GM18517 (cell line): Measurements from ENCODE around the gene PLEKHA5.

Experiments used
- ATAC-seq: cut with Tn5 transposase; IDR thresholded peaks from one replicate; pipeline ENCODE4 v1.9.1; 2021; ENCODE audit warnings: mild to moderate bottlenecking, moderate library complexity; ENCODE audit not compliant: unreplicated experiment

Gene PLEKHA5

GRCh38 chr12:19129122-19129485 is 429 bp upstream of the PLEKHA5 start:
- ATAC-seq: no peak

- ATAC-seq: no peak
These were observed 891 bp downstream of the PLEKHA5 start for GRCh38 chr12:19130224-19131024.

DNA sequence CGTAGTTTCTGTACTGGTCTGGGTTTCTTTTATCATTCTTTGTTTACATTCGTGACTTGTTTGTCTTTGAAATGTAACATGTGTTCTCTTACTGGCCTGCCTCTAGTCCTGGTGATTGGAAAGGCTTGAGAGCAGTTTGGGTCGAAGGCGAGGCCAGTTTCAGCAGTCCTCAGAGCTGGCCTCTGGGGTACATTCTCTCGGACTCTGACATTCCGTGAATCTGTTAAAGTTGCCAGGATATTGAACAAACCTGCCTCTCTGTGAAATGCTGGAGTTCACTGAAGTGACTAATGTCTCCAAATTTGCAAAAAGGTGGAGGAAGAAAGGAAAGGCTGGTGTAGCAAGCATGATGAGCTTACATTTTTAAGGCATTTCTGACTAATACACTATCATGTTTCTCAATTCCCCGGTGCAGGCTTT is 1.5 kb downstream of the PLEKHA5 start:
- ATAC-seq: no peak

DNA sequence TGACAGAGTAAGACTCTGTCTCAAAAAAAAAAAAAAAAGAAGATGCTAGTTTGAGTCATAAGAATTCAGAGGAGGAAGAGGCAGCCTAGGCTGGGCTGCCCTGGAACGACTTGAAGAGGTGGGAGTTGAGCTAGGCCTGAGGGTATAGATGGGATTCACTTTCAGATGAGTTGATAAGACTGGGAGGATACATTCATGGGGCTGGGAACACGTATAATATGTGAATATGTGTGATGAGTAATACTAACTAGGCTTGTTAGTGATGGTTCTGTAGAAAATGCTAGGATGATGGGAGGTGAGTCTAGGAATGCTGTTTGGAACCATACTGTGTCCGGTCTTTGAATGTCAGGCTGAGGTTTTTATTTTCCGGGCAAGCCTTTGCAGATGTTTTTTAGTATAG is 9.0 kb downstream of the PLEKHA5 start:
- no peak for ATAC-seq

DNA sequence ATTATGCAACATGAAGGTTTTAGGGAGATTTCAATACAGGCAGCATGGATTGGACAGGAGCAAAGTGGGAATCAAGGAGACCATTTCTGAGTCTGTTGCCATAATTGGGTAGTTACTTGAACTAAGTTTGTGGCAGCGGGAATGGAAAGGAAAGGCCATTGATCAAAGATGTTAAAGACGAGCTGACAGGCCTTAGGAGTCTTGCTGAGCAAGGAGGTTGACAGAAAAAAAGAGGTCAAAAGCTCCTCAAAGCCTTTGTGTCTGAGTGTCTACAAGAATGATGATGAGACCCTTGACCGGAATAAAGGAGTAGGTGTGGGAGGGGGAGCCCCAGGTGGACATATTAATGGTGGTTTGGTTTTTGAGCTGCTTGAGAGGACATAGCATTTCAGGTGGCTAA is 9.4 kb downstream of the PLEKHA5 start:
- ATAC-seq: no peak

GRCh38 chr12:19139615-19140194 is 10.2 kb downstream of the PLEKHA5 start:
- ATAC-seq: no peak

GRCh38 chr12:19140381-19141236 is 11.1 kb downstream of the PLEKHA5 start:
- no peak for ATAC-seq

- ATAC-seq: no peak
These were observed 13.0 kb downstream of the PLEKHA5 start for GRCh38 chr12:19142499-19142898.

DNA sequence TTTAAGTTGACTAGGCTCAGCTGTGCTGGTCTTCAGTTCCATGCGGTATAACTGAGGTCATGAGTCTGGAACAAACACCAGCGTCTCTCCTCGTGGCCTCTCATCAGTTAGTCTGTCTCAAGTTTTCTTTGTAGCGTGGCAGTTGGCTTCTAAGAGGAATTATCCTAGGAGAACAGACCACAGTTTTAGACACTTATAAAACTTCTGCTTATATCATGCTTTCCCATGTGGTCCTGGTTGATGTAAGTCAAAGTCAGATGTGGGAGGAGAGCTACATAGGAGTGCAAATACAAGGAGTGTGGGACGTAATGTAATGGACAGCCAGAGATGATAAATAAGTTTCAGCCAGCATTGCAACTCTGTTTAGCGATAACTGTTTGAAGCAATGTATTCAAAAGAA is 14.8 kb downstream of the PLEKHA5 start:
- no peak for ATAC-seq

DNA sequence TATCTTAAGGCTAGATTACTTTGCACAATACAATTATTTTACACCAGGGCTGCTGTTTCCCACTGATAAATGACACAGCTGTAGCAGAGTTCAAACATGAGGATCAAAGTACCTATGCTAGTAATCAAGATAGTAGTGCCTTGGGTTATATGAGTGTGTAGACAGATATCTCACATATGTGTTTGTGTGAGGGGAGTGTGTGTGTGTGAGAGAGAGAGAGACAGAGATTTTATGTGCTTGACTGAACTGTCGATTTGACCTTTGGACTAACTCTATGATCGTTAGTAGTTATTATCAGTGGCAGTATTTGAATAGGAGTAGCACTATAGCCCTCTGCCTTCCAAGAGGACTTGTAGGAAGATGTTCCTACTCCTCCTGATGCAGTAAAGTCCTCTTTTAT is 15.5 kb downstream of the PLEKHA5 start:
- no peak for ATAC-seq

DNA sequence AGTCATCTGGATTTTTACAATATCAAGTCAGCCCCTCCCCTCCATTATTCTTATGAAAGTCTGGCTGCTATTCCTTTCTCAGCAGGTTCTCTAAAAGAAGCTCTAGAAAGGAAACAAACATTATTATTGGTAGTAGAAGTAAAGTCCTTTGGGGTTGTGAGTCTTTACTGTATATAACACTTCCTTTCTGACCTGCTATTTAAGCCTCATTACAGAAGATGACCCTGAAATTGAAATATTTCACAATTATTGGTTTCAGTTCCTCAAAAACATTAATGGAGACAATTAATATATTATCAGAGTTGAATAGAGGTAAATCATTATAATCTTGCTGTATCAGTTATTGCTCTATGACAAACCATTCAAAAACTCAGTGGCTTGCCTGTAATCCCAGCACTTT is 19.3 kb downstream of the PLEKHA5 start:
- ATAC-seq: no peak

- ATAC-seq: no peak
These were observed 20.9 kb downstream of the PLEKHA5 start for GRCh38 chr12:19150273-19150900.

- no peak for ATAC-seq
These were observed 21.8 kb downstream of the PLEKHA5 start for GRCh38 chr12:19151298-19151697.

- no peak for ATAC-seq
These were observed 23.9 kb downstream of the PLEKHA5 start for GRCh38 chr12:19153396-19153795.

GRCh38 chr12:19154686-19155085 is 25.2 kb downstream of the PLEKHA5 start:
- ATAC-seq: no peak

DNA sequence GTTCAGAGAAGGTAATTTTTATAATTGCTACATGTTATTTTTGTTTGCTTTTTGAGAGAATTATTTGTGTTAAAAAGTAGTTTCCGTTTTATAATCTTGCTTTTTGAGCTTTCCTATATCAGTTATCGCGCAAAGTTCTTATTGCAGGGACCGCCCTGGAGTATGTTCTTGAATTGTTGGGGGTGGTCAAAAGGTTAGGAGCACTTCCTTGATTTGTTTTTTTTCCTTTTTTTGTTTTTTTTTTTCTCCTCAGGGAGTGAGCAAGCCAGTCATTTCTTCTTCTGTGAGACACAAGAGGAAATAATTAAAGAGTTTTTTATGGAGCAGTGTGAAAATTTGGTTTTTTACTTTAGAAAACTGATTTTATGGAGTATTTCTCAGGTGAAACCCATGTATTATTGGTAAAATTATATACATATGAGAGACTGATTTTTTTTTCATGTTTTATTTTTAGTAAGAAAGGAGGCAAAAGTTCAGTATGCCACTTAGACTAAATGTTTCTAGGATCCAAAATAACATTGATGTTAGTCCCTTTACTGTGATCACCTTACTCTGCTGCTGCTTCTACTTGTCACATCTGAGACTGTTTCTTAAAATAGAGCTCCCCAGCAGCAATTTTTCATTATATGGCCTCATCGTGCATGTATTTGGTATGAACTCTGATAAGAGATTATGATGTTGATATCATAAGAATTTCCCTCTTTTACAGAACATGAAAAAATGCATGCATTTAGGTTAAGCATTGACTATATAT is 26.6 kb downstream of the PLEKHA5 start:
- no peak for ATAC-seq

DNA sequence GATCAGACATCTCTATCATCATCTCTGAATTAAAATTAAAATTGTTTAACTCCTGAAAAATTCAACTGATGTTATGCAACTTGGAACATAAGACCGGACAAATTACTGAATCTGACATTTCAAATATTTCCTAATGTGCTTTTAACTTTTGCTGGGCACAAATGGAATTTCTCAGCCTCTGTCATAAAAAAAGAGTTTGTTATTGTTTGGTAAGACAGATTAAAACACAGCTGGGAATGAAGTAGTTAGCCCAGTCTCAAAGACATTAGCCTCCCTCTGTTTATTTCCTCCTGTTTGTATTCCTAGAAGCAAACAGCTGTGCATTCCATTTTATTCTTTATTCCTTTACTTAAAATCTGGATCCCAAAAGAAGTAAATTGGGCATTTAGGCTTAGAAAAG is 29.4 kb downstream of the PLEKHA5 start:
- no peak for ATAC-seq

- ATAC-seq: no peak
These were observed 31.7 kb downstream of the PLEKHA5 start for GRCh38 chr12:19161216-19161615.

GRCh38 chr12:19165451-19165850 is 35.9 kb downstream of the PLEKHA5 start:
- no peak for ATAC-seq

GRCh38 chr12:19166387-19166786 is 36.9 kb downstream of the PLEKHA5 start:
- ATAC-seq: no peak

DNA sequence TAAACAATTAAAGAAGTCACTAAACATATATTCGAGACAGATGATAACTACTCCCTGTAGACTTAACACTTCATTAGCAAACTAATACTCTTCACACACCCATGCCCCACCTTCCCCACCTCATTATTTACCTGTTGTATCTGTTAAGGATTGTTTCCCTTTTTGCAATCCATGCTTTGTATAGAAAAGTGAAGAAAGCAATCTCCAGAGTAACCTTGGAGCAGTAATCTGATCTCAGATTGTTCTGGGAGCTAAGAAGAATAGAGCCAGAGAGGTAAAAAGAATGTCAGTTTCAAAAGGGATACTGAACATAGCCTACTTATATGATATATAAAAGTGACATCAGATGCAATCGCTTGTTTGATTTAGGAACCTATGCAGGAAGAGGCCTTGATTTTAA is 37.4 kb downstream of the PLEKHA5 start:
- ATAC-seq: no peak
